ENCODE measurements around the gene DENND1A.
A peak's percentile ranks its signal among the peaks of the same experiment; 100 is the strongest.
"Not testable (repeated sequence)": the region's sequence is repeated elsewhere in the genome, so short reads cannot be mapped to it uniquely, and the experiment has no call there.

The DENND1A gene

DNA sequence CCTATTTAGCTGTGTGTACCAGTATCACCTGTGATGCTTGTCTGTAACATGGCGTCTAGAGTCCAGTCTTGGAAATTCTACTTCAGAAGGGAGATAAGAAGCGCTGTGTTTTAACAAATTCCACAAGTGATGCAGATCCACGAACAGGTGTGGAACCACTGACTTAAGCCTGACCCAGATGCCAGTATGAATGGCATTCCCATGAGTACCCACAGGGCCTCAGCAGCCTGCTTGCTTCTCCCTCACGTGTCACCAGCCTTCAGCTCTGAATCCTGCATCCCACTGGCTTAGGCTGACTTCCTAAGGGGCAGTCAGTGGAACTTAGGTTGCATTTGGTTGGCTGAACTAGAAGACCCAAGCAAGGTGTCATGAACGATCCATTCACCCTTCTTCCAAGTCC lies 8.5 kb upstream of the DENND1A start:
- DNase-seq (ENCODE audit: extremely low read depth, low read depth): no peak
- TF ChIP-seq, protein P1, sequence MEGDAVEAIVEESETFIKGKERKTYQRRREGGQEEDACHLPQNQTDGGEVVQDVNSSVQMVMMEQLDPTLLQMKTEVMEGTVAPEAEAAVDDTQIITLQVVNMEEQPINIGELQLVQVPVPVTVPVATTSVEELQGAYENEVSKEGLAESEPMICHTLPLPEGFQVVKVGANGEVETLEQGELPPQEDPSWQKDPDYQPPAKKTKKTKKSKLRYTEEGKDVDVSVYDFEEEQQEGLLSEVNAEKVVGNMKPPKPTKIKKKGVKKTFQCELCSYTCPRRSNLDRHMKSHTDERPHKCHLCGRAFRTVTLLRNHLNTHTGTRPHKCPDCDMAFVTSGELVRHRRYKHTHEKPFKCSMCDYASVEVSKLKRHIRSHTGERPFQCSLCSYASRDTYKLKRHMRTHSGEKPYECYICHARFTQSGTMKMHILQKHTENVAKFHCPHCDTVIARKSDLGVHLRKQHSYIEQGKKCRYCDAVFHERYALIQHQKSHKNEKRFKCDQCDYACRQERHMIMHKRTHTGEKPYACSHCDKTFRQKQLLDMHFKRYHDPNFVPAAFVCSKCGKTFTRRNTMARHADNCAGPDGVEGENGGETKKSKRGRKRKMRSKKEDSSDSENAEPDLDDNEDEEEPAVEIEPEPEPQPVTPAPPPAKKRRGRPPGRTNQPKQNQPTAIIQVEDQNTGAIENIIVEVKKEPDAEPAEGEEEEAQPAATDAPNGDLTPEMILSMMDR (IDR thresholded peaks at IDR 0.05; ENCODE audit: low read depth, low read length): no peak

DNA sequence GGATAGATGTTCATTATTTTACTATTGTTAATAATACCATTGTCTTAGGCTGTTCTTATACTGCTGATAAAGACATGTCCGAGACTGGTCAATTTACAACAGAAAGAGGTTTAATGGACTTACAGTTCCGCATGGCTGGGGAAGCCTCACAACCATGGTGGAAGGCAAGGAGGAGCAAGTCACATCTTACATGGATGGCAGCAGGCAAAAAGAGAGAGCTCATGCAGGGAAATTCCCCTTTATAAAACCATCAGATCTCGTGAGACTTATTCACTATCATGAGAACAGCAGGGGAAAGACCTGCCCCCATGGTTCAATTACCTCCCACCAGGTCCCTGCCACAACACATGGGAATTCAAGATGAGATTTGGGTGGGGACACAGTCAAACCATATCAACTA lies 6.6 kb upstream of the DENND1A start:
- DNase-seq (ENCODE audit: extremely low read depth, low read depth): not testable (repeated sequence)

DNA sequence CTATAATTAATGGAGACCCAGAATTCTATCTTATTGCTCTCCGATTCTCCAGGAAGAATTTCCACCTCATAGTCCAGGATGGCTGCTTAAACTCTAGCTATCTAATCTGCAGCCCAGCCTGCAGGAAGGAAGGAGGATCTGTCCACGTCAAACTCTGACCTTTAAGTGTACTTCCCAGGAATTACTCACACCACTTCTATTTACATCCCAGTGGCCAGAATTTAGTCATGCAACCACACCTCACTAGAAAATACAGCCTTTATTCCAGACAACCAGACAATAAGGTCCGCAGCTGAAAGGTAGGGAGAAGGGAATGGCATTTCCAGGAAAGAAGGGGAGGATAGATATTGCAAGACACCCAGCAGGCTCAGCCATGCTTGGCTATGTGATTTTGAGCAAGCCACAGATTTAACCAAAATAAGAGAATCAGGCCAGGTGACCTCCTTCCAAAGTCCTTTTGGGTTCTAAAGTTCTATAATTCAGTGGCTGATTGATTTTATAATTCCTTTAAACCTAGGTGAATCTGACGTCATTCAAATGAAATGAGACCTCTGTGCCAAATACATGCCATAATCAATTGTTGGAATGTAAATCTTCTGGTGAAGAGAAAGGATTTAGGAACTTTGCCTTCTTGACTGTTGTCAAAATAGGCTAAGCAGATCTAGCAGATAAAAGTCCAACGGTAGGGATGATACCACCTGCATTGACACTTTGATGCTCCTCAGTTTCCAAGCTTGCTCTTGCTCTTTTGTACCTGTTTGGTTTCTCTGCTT lies 3.7 kb upstream of the DENND1A start:
- TF ChIP-seq, protein P1 (IDR thresholded peaks at IDR 0.05; ENCODE audit: low read depth, low read length): no peak
- DNase-seq (ENCODE audit: extremely low read depth, low read depth): no peak

DNA sequence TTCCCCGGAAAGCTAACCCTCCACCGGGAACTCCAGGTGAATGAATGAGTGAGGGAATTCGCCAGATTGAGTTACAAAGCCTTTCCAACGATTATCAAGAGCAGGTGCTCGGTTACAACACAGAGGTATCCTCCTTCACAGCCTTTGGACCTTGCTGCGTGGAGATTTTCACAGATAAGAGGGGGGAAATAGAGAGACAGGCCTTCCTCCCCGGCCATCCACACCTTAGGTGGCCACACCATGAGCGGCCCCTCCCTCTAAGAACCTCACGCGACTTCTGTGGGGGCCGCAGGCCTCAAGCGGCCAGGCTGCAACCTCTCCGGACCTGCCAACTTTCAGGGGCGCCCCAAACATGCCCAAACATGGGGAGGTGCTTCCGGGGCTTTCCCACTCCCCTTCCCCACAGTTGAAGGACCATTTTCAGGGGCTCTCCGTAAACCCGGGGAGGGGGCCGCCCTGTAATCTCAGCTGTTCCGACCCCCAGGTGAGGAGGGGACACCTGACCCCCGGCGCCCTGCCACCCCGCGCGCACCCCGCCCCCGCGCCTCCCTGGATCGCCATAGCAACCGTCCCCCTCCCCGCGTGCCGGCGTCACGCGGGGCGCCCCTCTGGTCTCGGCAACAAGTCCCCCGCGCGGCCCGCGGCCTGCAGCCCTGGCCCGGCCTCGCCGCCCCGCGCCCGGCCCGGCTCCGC lies 603 bp downstream of the DENND1A start:
- DNase-seq (ENCODE audit: extremely low read depth, low read depth): no peak

DNA sequence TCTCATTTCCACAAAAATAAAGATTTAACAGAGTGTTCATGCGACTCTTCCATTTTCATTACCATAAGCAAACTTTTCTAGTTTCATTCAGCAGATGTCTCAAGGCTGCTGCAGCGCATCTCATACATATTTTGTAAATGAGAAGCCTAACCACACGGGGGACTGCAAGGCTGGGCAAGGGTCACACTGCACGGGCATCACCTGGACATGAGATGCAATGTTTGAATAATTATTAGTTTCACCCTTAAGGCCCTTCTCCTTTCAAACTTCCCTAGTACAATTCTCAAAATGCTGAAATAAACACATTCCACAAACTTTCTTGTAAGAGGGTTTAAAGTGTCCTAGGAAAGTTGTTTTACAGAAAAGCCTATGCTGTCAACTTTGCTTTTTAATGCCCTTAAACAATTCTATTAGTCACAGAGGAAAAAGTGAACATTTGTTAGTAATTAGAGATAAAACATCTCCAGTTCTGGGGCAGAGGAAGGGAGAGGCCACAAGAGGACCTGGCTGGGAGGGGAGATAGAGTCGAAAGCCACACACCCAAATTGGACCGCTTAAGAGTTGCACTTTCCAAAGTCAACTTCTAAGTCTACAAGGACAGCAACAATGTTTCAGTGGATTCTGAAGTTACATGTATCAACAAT lies 1.3 kb downstream of the DENND1A start:
- DNase-seq (ENCODE audit: extremely low read depth, low read depth): peak; percentile 20

More for the DNA sequence above, 603 bp downstream of the DENND1A start:
- TF ChIP-seq, protein P1 (IDR thresholded peaks at IDR 0.05; ENCODE audit: low read depth, low read length): no peak

DNA sequence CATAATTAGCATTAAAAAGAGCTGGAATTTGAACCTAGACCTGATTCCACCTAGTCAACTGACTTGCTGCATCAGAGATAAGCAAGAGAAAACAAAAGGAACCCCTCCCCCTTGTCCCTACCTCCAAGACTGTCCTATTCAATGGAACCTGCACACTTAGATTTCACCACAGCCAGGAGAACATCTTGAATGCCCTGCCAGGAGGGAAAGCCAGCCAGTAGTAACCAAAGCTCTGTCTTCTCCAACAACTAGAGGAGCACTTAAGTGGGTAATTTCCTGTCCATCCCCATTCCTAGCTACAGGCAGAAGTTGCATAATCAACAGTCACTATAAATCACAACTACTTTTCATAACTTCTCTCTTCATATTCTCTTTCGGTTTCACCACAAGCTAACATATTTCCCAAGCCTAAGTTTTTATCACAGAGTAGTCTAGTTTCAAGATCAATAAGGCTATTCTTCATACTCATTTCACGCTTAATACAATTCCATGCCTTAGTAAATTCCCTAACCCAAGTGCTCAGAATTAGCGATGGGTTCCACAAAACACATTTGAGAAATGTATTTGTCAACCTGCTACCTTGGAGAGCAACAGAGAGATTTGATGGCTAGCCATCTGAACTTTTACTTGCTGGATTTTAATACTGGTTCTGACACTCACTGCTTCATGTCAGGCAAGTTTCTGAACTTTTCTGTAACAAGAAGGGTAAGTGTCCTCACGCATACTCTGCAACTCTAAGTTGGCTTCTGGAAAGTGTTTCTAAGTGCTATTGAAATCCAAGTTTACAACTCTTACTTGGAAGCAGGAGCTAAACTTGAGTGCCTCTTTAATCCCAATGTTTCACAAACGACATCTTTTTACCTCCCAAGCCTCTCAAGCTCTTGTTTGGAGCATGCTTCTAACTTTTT lies 2.0 kb downstream of the DENND1A start:
- TF ChIP-seq, protein P1 (IDR thresholded peaks at IDR 0.05; ENCODE audit: low read depth, low read length): no peak
- DNase-seq (ENCODE audit: extremely low read depth, low read depth): no peak

More for the DNA sequence above, 1.3 kb downstream of the DENND1A start:
- TF ChIP-seq, protein P1 (IDR thresholded peaks at IDR 0.05; ENCODE audit: low read depth, low read length): no peak

DNA sequence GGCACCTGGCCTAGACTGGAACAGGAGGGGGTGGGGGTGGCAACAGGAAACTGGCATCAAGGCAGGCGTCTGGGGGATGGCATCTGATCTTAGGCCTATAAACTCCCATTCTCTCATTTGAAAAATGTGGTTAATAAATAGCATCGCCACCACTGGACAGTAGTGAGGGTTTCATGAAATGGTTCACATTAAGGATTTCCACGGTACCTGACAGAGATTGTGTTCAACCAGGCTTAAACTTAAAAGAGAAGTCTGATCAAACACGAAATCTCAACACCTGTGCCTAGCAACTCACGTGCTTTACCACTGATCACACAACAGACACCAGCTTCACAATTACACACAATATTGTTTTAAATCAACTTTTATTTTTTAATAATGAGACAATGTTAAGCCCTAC lies 3.0 kb downstream of the DENND1A start:
- DNase-seq (ENCODE audit: extremely low read depth, low read depth): no peak
- TF ChIP-seq, protein P1 (IDR thresholded peaks at IDR 0.05; ENCODE audit: low read depth, low read length): no peak
